Hematopoietic multipotent progenitor cell treated with erythropoietin and hydrocortisone succinate and interleukin-3 and kit ligand, for 4 days (in vitro differentiated cells): ENCODE data around the gene FYN.

Experiments
- DNase-seq: peaks from one replicate; pipeline ENCODE4 v3.0.0-alpha.2; 2015

The FYN gene

GRCh38 chr6:111673937-111674336, 199.3 kb downstream of the FYN start:
- no peak for DNase-seq

DNA sequence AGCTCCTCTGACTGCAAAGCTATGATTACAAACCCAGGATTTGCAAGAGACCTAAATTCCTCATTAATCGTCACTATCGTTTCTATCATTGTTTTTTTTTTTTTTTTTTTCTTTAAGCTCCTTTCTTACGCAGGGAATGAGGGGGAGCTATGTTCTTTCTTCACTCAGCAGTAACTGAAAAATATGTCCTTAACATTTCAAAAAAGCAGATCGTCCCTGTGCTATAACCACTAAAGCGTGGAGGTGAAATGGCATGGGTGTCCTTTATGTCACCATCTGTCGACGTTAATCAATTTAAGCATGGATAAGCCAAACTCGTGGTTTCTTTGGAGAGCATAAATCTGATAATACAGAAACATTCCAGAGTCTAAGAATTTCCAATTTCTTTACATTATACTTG, 199.7 kb downstream of the FYN start:
- no peak for DNase-seq

DNA sequence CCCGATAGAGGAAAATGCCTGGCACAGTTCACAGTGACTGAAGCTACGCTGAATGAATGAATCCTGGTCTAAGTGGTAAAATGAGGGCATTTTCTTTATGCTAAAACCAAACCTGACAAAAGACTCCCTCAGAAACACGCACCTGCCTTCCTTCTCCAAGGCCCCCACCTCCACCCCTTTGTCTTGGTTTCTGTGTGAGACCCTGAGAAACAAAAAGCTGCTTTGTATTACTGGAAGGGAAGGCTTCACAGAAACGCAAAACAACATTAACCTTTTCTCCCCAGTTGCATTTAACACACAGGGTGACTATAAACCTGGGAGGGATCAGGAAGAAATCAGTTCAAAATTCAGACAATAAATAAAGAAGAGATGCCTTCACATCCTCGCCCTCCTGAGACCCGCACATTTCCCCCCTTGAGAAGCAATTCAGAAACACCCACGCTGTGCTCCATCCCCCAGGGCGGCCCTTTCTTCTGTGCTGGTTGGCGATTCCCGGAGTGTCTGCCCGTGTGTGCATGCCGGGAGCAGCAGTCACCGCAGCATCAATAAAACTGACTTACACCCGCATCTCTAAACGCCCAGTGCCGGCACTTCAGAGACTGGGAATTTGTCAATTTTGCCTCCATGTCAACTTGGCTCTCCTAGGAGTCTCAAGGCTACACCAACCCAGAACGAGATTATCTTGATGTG, 200.3 kb downstream of the FYN start:
- DNase-seq = no peak

- no peak for DNase-seq
Observed at GRCh38 chr6:111669326-111669725, 203.9 kb downstream of the FYN start.

GRCh38 chr6:111668410-111668809, 204.8 kb downstream of the FYN start:
- peak; percentile 12 for DNase-seq

DNA sequence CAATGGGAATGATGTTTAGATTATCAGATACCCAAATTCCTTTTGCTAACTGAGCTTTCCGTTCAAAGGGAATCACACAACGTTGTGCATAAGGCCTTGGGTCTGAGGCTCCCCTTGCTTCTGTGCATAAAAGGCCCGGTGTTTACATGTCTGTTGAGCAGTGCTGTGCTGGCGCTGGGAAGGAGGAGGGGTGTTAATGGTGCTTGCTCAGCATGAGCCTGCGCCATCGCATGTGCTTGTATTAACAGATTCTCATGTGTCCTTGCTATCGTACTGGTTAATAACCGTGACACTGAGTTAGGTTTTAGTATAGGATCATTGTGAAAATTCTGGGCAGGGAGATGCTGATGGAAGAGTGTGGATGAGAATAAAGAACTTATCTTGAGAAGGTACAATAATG, 205.3 kb downstream of the FYN start:
- DNase-seq = no peak

DNA sequence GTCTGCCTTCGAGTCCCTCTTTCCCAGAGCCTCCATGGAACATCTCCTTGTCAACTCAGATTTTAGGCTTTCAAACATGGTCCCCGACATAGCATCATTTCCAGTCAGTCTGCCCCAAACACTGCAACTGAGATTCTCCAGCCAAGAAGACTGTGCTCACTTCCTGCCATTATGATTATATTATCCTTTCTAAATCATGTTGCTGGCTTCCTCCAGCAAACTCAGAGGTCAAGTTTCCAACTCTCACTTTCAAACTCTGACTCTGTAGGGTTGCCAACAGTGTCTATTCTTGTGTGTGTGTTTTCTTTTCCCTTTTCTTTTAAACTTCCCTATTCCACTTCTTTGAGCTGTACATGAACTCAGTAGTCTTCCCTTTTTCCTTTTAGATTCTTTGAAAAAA, 206.4 kb downstream of the FYN start:
- no peak for DNase-seq

- no peak for DNase-seq
Observed at GRCh38 chr6:111664565-111665030, 208.7 kb downstream of the FYN start.

GRCh38 chr6:111663692-111664564, 209.3 kb downstream of the FYN start:
- no peak for DNase-seq

DNA sequence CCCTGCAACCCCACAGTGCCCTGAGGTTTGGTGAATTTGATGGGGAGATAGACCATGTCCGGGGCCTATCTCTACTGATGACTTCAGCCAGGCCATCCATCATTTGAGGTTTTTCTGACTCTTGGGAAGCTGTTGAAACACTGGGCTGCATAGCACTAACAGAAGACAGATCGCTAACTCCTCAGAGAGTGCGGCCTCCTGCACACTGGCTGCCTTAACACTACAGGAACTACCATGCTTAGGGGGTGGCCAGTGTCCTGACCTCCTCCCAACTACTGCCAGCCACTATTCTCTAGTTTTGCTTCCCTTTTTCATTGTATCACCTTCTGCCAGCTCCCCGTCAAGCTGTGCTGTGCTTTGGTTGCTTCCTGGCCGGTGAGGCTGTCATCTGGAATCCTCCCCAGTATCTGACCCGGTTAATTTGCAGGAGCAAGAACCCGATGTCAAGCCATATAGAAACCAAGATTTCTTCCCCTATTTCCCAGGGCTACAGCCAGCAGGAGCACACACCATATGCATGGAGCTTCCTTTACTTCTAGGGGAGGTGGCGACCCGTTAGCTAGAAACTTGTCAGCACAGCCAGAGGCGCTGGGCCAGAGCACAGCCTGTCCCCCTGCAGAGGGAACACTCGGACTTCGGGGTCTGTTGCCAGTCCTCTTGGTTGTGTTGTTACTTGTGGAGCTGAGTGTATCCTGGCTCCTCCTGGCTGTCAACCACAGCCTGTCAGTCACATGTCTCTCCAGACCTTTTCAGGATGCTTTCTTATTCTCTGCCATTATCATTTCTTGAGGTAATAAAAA, 210.3 kb downstream of the FYN start:
- DNase-seq = peak; percentile 57

- DNase-seq = no peak
Observed at GRCh38 chr6:111662072-111662793, 211.0 kb downstream of the FYN start.

DNA sequence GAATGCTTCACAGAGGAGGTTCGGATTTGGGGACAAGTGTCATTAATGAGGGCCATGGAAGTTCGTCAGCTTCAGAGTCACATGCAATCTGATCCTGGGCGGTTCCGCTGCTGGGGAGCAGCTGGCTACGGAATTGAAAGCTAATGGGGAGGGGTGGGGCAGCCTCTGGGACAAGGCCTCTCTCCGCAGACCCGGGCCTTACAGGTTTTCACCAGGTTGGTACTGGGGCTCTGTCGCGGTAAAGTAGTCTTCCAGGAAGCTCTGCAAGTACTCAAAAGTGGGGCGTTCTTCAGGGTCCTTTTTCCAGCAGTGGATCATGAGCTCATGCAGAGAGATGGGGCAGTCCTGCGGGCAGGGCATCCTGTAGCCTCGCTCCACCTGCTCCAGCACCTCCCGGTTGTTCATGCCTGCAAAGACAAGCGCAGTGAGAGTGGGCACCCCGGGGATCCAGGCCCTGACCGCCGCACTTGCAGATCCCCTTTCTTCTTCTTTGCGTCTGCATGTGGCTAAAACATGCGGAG, 211.7 kb downstream of the FYN start:
- no peak for DNase-seq

DNA sequence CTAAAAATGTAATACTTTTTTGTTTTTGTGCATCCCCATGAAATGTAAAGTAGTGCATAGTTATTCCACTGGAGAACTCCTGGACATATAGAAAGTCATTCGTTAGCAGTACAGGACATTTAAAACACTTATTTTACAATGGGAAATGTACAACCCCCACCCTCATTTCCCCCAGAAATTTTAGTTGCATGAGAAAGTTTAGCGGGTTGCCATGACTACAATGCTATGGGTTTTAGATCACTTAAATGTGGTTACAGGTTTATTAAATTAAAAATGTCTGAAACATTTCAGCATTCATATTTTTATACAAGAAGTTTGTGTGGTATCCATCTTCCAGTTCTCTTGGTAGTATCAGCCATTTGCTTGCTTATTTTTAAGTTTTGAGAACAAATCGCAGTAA, 212.7 kb downstream of the FYN start:
- DNase-seq = no peak

- DNase-seq = no peak
Observed at GRCh38 chr6:111658462-111659154, 214.6 kb downstream of the FYN start.

DNA sequence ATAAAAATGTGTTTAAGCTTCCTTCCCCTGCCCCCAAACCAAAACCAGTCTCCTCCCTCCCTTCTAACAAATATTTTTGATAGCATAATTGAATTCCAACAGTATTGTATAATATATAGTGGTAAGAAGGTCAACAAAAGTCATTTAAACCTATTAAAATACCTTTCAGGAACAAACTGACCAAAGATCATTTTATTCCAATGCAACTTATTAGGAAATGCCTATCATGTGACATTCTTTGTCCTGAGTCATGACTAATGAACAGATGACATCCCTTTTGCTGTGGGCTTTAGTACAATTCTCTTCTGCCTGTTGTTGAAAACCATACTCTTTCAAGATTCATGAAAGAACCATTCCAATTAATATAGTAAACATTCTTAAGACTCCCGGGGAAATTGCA, 216.1 kb downstream of the FYN start:
- no peak for DNase-seq

DNA sequence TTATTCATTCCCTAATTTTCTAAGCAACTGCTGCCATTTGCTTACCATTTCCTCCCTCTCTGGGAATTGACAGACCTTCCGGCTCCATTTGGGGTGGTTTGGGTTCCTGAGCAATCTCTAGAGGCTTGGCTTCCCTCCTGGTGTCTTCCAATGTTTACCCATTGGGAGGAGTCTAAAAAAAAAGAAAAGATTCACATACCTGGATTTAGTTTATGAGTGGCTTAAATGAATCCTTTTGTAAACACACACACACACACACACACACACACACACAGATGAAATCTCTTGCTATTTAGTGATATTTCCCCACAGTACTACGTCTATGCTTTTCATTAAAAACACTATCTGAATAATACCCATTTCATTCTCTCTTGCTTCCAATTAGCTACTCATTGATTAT, 219.3 kb downstream of the FYN start:
- DNase-seq = no peak

GRCh38 chr6:111653434-111653833, 219.8 kb downstream of the FYN start:
- no peak for DNase-seq

DNA sequence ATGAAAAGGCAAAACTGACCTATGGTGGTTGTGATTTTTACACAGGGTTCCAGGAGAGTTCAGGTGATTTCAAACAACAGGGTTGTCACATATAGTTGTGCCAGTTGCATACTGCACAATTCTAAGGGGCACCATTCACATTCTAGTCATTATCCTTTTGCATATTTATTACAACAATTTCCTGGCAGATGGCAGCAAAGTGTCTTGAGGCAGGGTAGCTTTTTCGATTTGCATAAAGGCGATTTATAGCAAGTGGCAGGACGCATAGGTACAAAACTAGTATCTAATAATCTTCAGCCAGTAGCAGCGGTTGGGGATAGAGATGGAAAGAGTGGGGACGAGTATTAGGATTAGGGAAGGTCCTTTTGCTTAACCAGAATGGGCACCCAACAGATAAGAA, 221.1 kb downstream of the FYN start:
- no peak for DNase-seq

DNA sequence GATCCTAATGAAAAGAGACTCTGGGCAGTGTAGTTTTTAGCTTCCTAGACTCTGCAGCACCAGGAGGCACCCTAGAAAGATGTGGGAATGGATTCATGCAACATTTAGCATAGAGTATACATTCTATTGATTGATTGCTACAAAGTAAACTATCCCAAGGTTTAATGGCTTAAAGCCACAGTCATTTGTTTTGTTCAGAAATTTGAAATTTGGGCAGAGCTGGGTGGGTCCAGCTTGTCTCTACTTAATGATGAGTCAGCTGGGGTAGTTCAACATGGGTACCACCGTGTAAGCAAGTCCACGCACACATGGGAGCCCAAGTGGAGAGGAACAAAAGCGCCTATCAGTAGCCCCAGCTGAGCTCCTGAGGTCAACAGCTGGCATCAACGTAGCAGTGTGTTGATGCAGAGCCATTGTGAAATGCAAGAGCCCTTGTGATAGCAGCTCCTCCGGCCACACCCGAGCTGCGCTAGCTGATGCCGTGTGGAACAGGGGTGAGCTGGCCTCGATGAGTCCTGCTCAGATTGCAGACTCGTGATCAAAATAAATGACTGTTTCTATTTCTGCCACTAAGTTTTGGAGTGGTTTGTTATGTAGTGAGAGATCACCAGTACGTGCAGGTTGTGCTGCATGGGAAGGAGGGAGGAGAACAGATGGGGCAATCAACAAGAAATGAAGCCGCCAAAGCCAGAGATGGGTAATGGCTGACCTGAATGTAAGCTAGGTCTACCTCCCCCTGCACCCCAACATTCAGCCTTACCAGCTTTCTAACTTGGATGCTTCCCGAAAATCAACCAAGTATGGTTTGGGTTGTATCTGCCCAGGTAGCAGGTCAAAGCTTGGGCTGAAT, 221.8 kb downstream of the FYN start:
- peak; percentile 72 for DNase-seq

GRCh38 chr6:111650049-111650448, 223.2 kb downstream of the FYN start:
- no peak for DNase-seq

DNA sequence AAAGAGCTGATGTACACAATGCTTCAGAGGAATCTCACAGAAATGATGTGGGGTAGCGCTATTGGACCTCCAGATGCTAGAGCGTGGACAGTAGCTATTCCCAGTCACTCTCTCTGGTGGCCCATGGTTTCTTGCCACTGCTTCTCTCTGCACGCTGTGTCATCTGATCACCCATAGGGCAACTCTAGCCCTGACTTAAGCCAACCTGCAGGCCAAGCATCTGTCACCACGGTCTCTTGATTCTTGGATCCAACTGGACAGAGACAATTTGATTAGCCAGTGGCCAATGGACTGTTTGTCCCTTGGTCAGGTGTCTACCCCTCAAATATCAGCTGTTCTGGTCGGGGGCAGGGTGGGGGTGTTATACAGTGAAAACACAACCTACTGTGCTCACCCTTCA, 225.2 kb downstream of the FYN start:
- DNase-seq = no peak
